Activated T-helper 2 cell treated with anti-CD3 and anti-CD28 coated beads, Interferon-gamma antibody, Interleukin-2, Interleukin-4, amounts not matched to agents 10 μg/mL and 5 μg/mL and 100 μg/mL, durations not matched to agents 14 hours and 24 hours and 36 hours (primary cell): ENCODE data around the gene SF3B3. TPM values are rescaled to one million over a fixed set of nuclear protein-coding genes. Genes with fewer than 3 reads are reported as not detected.

ENCODE experiments used
- DNase-seq: peaks from one replicate; pipeline ENCODE4 v3.0.0; 2021; ENCODE audit warnings: low spot score
- H3K27ac Mint-ChIP-seq: one replicate; pipeline ENCODE4 v1.8.0; 2021; ENCODE audit warnings: mixed read lengths
- H3K27me3 Mint-ChIP-seq: one replicate; pipeline ENCODE4 v1.8.0; 2021; ENCODE audit warnings: low read depth, mixed read lengths
- H3K36me3 Mint-ChIP-seq: one replicate; pipeline ENCODE4 v1.8.0; 2021; ENCODE audit warnings: low read depth, mixed read lengths
- H3K4me1 Mint-ChIP-seq: one replicate; pipeline ENCODE4 v1.8.0; 2021; ENCODE audit warnings: low read depth, mixed read lengths
- H3K4me3 Mint-ChIP-seq: one replicate; pipeline ENCODE4 v1.8.0; 2021; ENCODE audit warnings: low read depth, mild to moderate bottlenecking, moderate library complexity, mixed read lengths
- H3K9me3 Mint-ChIP-seq: one replicate; pipeline ENCODE4 v1.8.0; 2021; ENCODE audit warnings: mixed read lengths
- intact Hi-C: fragments of 100-400 bp; cut with micrococcal nuclease; formaldehyde crosslinking; loops from one replicate; pipeline ENCODE4 v1.15.1; 2023
- total RNA-seq: library from RNA; stranded (reverse); gene quantifications from 2 replicates; pipeline ENCODE4 v1.2.3, GENCODE V29; 2022

The SF3B3 gene
- total RNA-seq, 1 donor from 2014 or later, result 520 TPM

GRCh38 chr16:70552675-70553074 lies 29.1 kb downstream of the SF3B3 start:
- Mint-ChIP-seq H3K27me3 (no peaks in the 10 kb centered on the region), H3K9me3 (no peaks in the 10 kb centered on the region), H3K4me3 (no peak overlapping the region), H3K36me3 (peaks cover 83% of the 10 kb centered on the region), H3K27ac (no peak overlapping the region), H3K4me1 (peaks cover 14% of the 10 kb centered on the region)
- no peak for DNase-seq
- intact Hi-C loops, result no loop called here

GRCh38 chr16:70553645-70554044 lies 30.0 kb downstream of the SF3B3 start:
- Mint-ChIP-seq H3K36me3 (peaks cover 79% of the 10 kb centered on the region), H3K4me1 (peaks cover 13% of the 10 kb centered on the region), H3K4me3 (no peak overlapping the region), H3K27ac (no peak overlapping the region), H3K9me3 (no peaks in the 10 kb centered on the region), H3K27me3 (no peaks in the 10 kb centered on the region)
- no peak for DNase-seq
- intact Hi-C loops, result no loop called here

GRCh38 chr16:70556063-70556462 lies 32.4 kb downstream of the SF3B3 start:
- Mint-ChIP-seq H3K9me3 (no peaks in the 10 kb centered on the region), H3K4me3 (no peak overlapping the region), H3K27me3 (no peaks in the 10 kb centered on the region), H3K27ac (no peak overlapping the region), H3K4me1 (peaks cover 7% of the 10 kb centered on the region), H3K36me3 (peaks cover 75% of the 10 kb centered on the region)
- no peak for DNase-seq
- intact Hi-C loops, result no loop called here

GRCh38 chr16:70561623-70562022 lies 38.0 kb downstream of the SF3B3 start:
- H3K9me3 Mint-ChIP-seq, result no peaks in the 10 kb centered on the region
- no peak overlapping the region for H3K4me3 Mint-ChIP-seq
- peaks cover 1% of the 10 kb centered on the region for H3K4me1 Mint-ChIP-seq
- no peaks in the 10 kb centered on the region for H3K27me3 Mint-ChIP-seq
- intact Hi-C loops, result loop anchor here (5.0 kb wide), 1 partner anchor 34 kb away; no protein-coding TSS in a partner anchor
- H3K27ac Mint-ChIP-seq, result no peak overlapping the region
- H3K36me3 Mint-ChIP-seq, result peaks cover 80% of the 10 kb centered on the region
- no peak for DNase-seq

GRCh38 chr16:70563636-70564035 lies 40.0 kb downstream of the SF3B3 start:
- Mint-ChIP-seq H3K27ac (no peak overlapping the region), H3K9me3 (no peaks in the 10 kb centered on the region), H3K4me3 (no peak overlapping the region), H3K4me1 (peaks cover 3% of the 10 kb centered on the region), H3K36me3 (peaks cover 81% of the 10 kb centered on the region), H3K27me3 (no peaks in the 10 kb centered on the region)
- intact Hi-C loops, result loop anchor here (5.0 kb wide), 1 partner anchor 36 kb away; no protein-coding TSS in a partner anchor
- DNase-seq, result no peak

- Mint-ChIP-seq H3K36me3 (peaks cover 89% of the 10 kb centered on the region), H3K27me3 (no peaks in the 10 kb centered on the region), H3K4me3 (no peak overlapping the region), H3K27ac (no peak overlapping the region), H3K9me3 (no peaks in the 10 kb centered on the region), H3K4me1 (peaks cover 3% of the 10 kb centered on the region)
- intact Hi-C loops, result no loop called here
- no peak for DNase-seq
Measured at GRCh38 chr16:70565053-70565452, 41.4 kb downstream of the SF3B3 start.

- Mint-ChIP-seq H3K4me1 (peaks cover 10% of the 10 kb centered on the region), H3K4me3 (no peak overlapping the region), H3K9me3 (no peaks in the 10 kb centered on the region), H3K27me3 (no peaks in the 10 kb centered on the region), H3K36me3 (peaks cover 93% of the 10 kb centered on the region), H3K27ac (no peak overlapping the region)
- intact Hi-C loops, result no loop called here
- no peak for DNase-seq
Measured at GRCh38 chr16:70568601-70569237, 45.1 kb downstream of the SF3B3 start.

GRCh38 chr16:70569752-70570151 lies 46.1 kb downstream of the SF3B3 start:
- DNase-seq, result no peak
- intact Hi-C loops, result no loop called here
- Mint-ChIP-seq H3K4me1 (peaks cover 11% of the 10 kb centered on the region), H3K27me3 (no peaks in the 10 kb centered on the region), H3K9me3 (no peaks in the 10 kb centered on the region), H3K36me3 (peaks cover 90% of the 10 kb centered on the region), H3K4me3 (no peak overlapping the region), H3K27ac (no peak overlapping the region)

- Mint-ChIP-seq H3K36me3 (peaks cover 83% of the 10 kb centered on the region), H3K27me3 (no peaks in the 10 kb centered on the region), H3K9me3 (no peaks in the 10 kb centered on the region), H3K4me3 (no peak overlapping the region), H3K27ac (no peak overlapping the region), H3K4me1 (peaks cover 11% of the 10 kb centered on the region)
- DNase-seq, result no peak
- intact Hi-C loops, result no loop called here
Measured at GRCh38 chr16:70570967-70571570, 47.5 kb downstream of the SF3B3 start.

GRCh38 chr16:70571623-70572022 lies 48.0 kb downstream of the SF3B3 start:
- no peak for DNase-seq
- H3K27ac Mint-ChIP-seq, result peak overlapping the region; percentile 5
- peaks cover 14% of the 10 kb centered on the region for H3K4me1 Mint-ChIP-seq
- peaks cover 82% of the 10 kb centered on the region for H3K36me3 Mint-ChIP-seq
- intact Hi-C loops, result no loop called here
- no peaks in the 10 kb centered on the region for H3K27me3 Mint-ChIP-seq
- no peaks in the 10 kb centered on the region for H3K9me3 Mint-ChIP-seq
- no peak overlapping the region for H3K4me3 Mint-ChIP-seq

GRCh38 chr16:70572050-70572925 lies 48.7 kb downstream of the SF3B3 start:
- no peak for DNase-seq
- peaks cover 75% of the 10 kb centered on the region for H3K36me3 Mint-ChIP-seq
- intact Hi-C loops, result no loop called here
- peaks cover 14% of the 10 kb centered on the region for H3K4me1 Mint-ChIP-seq
- peak overlapping the region; percentile 5 for H3K27ac Mint-ChIP-seq
- no peak overlapping the region for H3K4me3 Mint-ChIP-seq
- H3K27me3 Mint-ChIP-seq, result no peaks in the 10 kb centered on the region
- no peaks in the 10 kb centered on the region for H3K9me3 Mint-ChIP-seq

- DNase-seq, result no peak
- intact Hi-C loops, result no loop called here
- Mint-ChIP-seq H3K36me3 (peaks cover 72% of the 10 kb centered on the region), H3K27ac (no peak overlapping the region), H3K27me3 (no peaks in the 10 kb centered on the region), H3K9me3 (no peaks in the 10 kb centered on the region), H3K4me1 (peaks cover 14% of the 10 kb centered on the region), H3K4me3 (no peak overlapping the region)
Measured at GRCh38 chr16:70572926-70573270, 49.3 kb downstream of the SF3B3 start.
